ENCODE measurements around the gene KDM5C.
"Not testable (repeated sequence)": the region's sequence is repeated elsewhere in the genome, so short reads cannot be mapped to it uniquely, and the experiment has no call there.

Gene KDM5C

DNA sequence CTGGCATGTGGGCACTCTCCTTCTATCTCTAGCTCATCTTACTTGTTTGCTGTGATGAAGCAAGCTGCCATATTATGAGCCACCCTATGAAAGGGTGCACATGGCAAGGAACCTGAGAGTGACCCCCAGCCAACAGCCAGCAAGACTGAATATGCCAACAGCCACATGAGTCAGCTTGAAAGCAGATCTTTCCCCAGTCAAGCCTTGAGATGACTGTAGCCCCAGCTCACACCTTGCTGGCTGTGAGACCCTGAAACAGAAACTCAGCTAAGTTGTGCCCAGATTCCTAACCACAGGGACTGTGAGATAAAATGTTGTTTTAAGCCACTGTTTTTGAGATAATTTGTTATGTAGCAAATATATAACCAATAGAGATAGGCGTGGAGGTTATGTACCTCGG lies 36.2 kb downstream of the KDM5C start:
- POLR2A ChIA-PET (ENCODE audit: low non-redundant PET), result no interaction called here
- TF ChIP-seq, protein P1, sequence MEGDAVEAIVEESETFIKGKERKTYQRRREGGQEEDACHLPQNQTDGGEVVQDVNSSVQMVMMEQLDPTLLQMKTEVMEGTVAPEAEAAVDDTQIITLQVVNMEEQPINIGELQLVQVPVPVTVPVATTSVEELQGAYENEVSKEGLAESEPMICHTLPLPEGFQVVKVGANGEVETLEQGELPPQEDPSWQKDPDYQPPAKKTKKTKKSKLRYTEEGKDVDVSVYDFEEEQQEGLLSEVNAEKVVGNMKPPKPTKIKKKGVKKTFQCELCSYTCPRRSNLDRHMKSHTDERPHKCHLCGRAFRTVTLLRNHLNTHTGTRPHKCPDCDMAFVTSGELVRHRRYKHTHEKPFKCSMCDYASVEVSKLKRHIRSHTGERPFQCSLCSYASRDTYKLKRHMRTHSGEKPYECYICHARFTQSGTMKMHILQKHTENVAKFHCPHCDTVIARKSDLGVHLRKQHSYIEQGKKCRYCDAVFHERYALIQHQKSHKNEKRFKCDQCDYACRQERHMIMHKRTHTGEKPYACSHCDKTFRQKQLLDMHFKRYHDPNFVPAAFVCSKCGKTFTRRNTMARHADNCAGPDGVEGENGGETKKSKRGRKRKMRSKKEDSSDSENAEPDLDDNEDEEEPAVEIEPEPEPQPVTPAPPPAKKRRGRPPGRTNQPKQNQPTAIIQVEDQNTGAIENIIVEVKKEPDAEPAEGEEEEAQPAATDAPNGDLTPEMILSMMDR (conservative IDR thresholded peaks at IDR 0.05; ENCODE audit: low read depth), result no peak
- CTCF ChIA-PET, result no interaction called here
- DNase-seq (ENCODE audit: low spot score), result no peak
- H3K27ac ChIP-seq, result no peak overlapping the region

DNA sequence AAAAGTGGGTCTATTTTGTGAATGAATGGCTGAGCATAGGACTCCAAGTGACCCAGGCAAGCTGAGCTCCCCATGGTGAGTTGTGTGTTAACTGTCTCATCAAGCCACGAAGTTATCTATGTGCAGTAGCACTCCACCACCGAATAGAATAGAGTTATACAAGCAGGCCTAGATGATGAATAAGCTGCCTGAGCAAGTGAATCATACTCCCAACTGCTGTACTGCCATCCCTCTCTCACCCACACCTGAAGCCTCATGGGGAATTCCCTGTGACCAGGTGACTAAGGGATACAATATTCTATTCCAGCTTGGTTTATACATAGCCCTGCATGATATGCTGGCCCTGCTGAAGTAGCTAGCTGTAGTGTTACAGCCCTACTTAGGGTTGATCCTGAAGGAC lies 38.7 kb downstream of the KDM5C start:
- CTCF ChIA-PET, result no interaction called here
- peak; percentile 69 for DNase-seq (ENCODE audit: low spot score)
- TF ChIP-seq, protein P1 (conservative IDR thresholded peaks at IDR 0.05; ENCODE audit: low read depth), result no peak
- POLR2A ChIA-PET (ENCODE audit: low non-redundant PET), result no interaction called here
- H3K27ac ChIP-seq, result no peak overlapping the region

DNA sequence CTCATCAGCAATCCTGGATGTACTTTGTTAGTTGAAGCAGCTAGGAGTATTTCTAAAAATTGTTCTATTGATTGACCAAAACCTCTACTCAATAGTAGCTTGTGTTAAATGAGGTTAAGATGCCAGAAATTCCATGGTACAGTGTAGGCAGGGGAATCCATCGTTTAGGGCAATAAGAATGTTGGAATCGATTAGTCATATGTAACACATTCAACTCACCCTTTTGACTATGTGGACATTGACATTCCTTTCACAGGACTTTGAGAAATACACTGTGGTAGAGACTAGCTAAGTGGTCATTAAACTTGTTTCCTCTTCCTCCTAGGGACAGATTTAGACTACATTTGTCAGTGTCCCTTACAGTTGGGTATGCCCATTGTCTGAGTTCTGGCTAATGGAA lies 40.2 kb downstream of the KDM5C start:
- ChIA-PET POLR2A (ENCODE audit: low non-redundant PET) (no interaction called here), CTCF (no interaction called here)
- peak; percentile 7 for DNase-seq (ENCODE audit: low spot score)

DNA sequence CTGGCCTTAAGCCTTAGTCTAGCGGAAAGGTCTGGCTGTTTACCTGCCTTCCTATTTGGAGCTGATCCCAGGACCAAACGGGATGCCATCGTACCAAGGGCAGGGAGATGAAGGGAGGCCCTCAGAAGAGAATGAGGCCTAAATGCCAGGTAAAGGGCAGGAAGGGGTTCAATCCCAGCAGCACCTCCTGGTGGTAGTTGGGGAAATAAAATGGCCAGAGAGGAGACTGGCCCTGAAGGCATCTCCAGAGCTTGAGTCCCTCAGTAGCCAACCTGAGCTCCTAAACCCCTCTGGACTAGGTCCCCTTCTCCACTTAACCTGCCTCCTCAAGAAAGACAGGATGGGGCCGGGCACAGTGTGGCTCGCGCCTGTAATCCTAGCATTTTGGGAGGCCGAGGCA lies 53.7 kb downstream of the KDM5C start:
- POLR2A ChIA-PET (ENCODE audit: low non-redundant PET), result no interaction called here
- CTCF ChIA-PET, result no interaction called here
- TF ChIP-seq, protein P1 (conservative IDR thresholded peaks at IDR 0.05; ENCODE audit: low read depth), result no peak
- no peak for DNase-seq (ENCODE audit: low spot score)
- no peak overlapping the region for H3K27ac ChIP-seq

More for the DNA sequence above, 40.2 kb downstream of the KDM5C start:
- TF ChIP-seq, protein P1 (conservative IDR thresholded peaks at IDR 0.05; ENCODE audit: low read depth), result no peak
- H3K27ac ChIP-seq, result no peak overlapping the region

DNA sequence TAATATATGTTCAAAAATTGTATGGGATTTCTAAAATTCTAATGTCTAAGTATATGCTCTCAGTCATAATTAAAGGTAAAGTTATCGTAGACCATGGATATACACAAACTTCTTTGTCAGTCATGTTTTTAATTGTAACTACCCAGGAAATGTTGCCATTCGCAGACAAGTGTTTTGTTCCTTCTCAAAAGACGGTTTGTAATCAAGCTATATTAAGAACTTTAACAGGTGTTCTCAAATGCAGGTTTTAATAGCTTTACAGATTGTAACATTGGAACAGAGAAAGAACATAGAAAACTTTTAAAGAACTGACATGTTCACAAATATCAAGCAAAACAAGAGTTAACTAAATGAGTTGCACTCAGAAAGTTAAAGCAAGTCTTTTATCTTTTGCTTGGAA lies 58.9 kb downstream of the KDM5C start:
- DNase-seq (ENCODE audit: low spot score), result no peak
- TF ChIP-seq, protein P1 (conservative IDR thresholded peaks at IDR 0.05; ENCODE audit: low read depth), result no peak
- POLR2A ChIA-PET (ENCODE audit: low non-redundant PET), result no interaction called here
- no peak overlapping the region for H3K27ac ChIP-seq
- CTCF ChIA-PET, result no interaction called here

DNA sequence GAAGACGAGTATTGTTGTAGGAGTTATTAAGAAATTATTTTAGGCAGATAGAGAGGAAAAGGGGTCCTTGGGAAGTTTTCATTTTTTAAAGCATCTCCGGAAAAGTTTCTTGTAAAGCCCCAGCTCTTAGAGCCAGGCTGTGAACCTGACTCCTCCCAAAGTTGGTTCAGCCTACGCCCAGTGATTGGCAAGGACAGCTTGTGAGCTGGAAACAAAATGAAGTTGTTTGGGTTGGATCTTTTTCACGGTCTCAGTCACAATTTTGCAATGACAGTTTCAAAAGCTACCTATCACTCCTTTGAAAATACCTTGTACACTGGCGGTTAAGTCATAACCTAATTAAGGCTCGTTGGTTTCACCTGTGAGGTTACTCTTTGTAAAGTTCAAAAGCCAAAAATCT lies 60.4 kb downstream of the KDM5C start:
- H3K27ac ChIP-seq; DNase-seq (ENCODE audit: low spot score); CTCF ChIA-PET; POLR2A ChIA-PET (ENCODE audit: low non-redundant PET): not testable (repeated sequence)

DNA sequence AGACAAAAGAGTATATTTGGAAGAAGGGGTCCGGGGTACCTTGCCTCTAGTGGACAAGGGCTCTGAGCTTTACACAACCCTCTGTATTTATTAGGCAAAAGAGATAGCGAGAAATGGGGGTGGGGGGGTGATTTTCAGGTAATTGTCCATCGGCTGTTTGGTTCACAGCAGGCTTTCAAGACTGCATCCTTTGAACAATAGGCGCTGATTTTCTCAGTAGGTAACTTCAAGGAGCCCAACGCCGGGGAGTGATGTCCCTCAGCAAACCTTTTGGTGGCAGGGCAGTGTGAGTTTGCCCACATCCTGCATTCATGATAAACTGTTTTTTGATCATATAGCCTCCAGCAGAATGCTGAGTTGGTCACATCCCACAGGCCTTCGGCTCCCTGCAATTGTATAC lies 61.6 kb downstream of the KDM5C start:
- TF ChIP-seq, protein P1 (conservative IDR thresholded peaks at IDR 0.05; ENCODE audit: low read depth), result no peak
- POLR2A ChIA-PET (ENCODE audit: low non-redundant PET), result no interaction called here
- CTCF ChIA-PET, result no interaction called here
- DNase-seq (ENCODE audit: low spot score), result no peak
- no peak overlapping the region for H3K27ac ChIP-seq
